WTC11 (cell line): ENCODE data around the gene WIPF3. TPM values are rescaled to one million over a fixed set of nuclear protein-coding genes. Genes with fewer than 3 reads are reported as not detected.

ENCODE experiments used
- ATAC-seq: fragments of 200-7000 bp; cut with Tn5 transposase; 2 replicates; pipeline ENCODE4 v1.10.0; 2021; ENCODE audit warnings: mild to moderate bottlenecking, moderate library complexity
- CTCF ChIA-PET: fragments of 300-600 bp; sonication (Branson Sonifier 250); formaldehyde crosslinking; loops from one replicate; lab custom pipeline; 2021; ENCODE audit warnings: antibody characterized with exemption; lab: Charles Lee
- POLR2A ChIA-PET: fragments of 350-600 bp; sonication (Branson Sonifier 250); formaldehyde crosslinking; loops from one replicate; lab custom pipeline; 2021; ENCODE audit warnings: antibody characterized with exemption; lab: Charles Lee
- DNase-seq: peaks from one replicate; pipeline ENCODE4 v3.0.0; 2021; ENCODE audit warnings: low spot score
- H3K27ac Mint-ChIP-seq: 2 replicates; pipeline ENCODE4 v1.8.0; 2021; ENCODE audit warnings: mixed read lengths
- H3K27me3 Mint-ChIP-seq: 2 replicates; pipeline ENCODE4 v1.8.0; 2021; ENCODE audit warnings: low read depth, mild to moderate bottlenecking, moderate library complexity, mixed read lengths
- H3K36me3 Mint-ChIP-seq: 2 replicates; pipeline ENCODE4 v1.8.0; 2021; ENCODE audit warnings: mixed read lengths
- H3K4me1 Mint-ChIP-seq: 2 replicates; pipeline ENCODE4 v1.8.0; 2022; ENCODE audit warnings: mixed read lengths
- H3K4me3 Mint-ChIP-seq: 2 replicates; pipeline ENCODE4 v1.8.0; 2021; ENCODE audit warnings: mild to moderate bottlenecking, moderate library complexity, mixed read lengths
- H3K9me3 Mint-ChIP-seq: 2 replicates; pipeline ENCODE4 v1.8.0; 2021; ENCODE audit warnings: mixed read lengths
- ARID4B ChIP-seq: sonication (generic); formaldehyde crosslinking; IDR thresholded peaks from 2 replicates; pipeline ENCODE4 v1.8.0; 2023; ENCODE audit warnings: missing genetic modification reagents, mild to moderate bottlenecking, borderline replicate concordance
- E2F5 ChIP-seq: sonication (generic); formaldehyde crosslinking; IDR thresholded peaks from 2 replicates; pipeline ENCODE4 v1.8.1; 2022; ENCODE audit warnings: mild to moderate bottlenecking, moderate library complexity, missing genetic modification reagents
- ESRRA ChIP-seq: sonication (generic); formaldehyde crosslinking; IDR thresholded peaks from 2 replicates; pipeline ENCODE4 v1.8.1; 2022; ENCODE audit warnings: mild to moderate bottlenecking, missing genetic modification reagents, borderline replicate concordance
- FOXP1 ChIP-seq: sonication (generic); formaldehyde crosslinking; IDR thresholded peaks from 2 replicates; pipeline ENCODE4 v1.8.0; 2022; ENCODE audit warnings: missing genetic modification reagents, mild to moderate bottlenecking, moderate library complexity, borderline replicate concordance
- GRHL2 ChIP-seq: fragments of 250-450 bp; sonication (Bioruptor Pico); IDR thresholded peaks from 2 replicates; pipeline ENCODE4 v1.8.0; 2022; ENCODE audit warnings: mild to moderate bottlenecking, moderate library complexity; ENCODE audit not compliant: insufficient replicate concordance, severe bottlenecking
- GTF2I ChIP-seq: fragments of 250-450 bp; sonication (Bioruptor Pico); conservative IDR thresholded peaks from 2 replicates; pipeline ENCODE4 v1.4.0; 2021; ENCODE audit warnings: mild to moderate bottlenecking
- IRF1 ChIP-seq: sonication (generic); formaldehyde crosslinking; IDR thresholded peaks from 2 replicates; pipeline ENCODE4 v1.8.0; 2023; ENCODE audit warnings: missing genetic modification reagents
- NFE2L1 ChIP-seq: sonication (generic); formaldehyde crosslinking; IDR thresholded peaks from 2 replicates; pipeline ENCODE4 v1.8.1; 2023; ENCODE audit warnings: missing genetic modification reagents
- OVOL2 ChIP-seq: fragments of 250-450 bp; sonication (Bioruptor Pico); IDR thresholded peaks from 2 replicates; pipeline ENCODE4 v1.9.0; 2021; ENCODE audit warnings: mild to moderate bottlenecking, borderline replicate concordance
- STAT6 ChIP-seq: sonication (generic); formaldehyde crosslinking; conservative IDR thresholded peaks from 2 replicates; pipeline ENCODE4 v1.8.1; 2023; ENCODE audit warnings: mild to moderate bottlenecking, low read depth, missing genetic modification reagents, moderate library complexity
- TEAD4 ChIP-seq: sonication (generic); formaldehyde crosslinking; IDR thresholded peaks from 2 replicates; pipeline ENCODE4 v1.8.0; 2022; ENCODE audit warnings: mild to moderate bottlenecking, missing genetic modification reagents
- ZNF219 ChIP-seq: sonication (generic); formaldehyde crosslinking; IDR thresholded peaks from 2 replicates; pipeline ENCODE4 v1.8.0; 2023; ENCODE audit warnings: missing genetic modification reagents, mild to moderate bottlenecking, borderline replicate concordance
- ZNF396 ChIP-seq: fragments of 250-450 bp; sonication (Bioruptor Pico); IDR thresholded peaks from 2 replicates; pipeline ENCODE4 v1.8.0; 2021; ENCODE audit warnings: mild to moderate bottlenecking, moderate library complexity, borderline replicate concordance
- ZNF425 ChIP-seq: fragments of 250-450 bp; sonication (Bioruptor Pico); conservative IDR thresholded peaks from 2 replicates; pipeline ENCODE4 v1.9.0; 2021; ENCODE audit warnings: mild to moderate bottlenecking
- ZNF512 ChIP-seq: sonication (generic); formaldehyde crosslinking; IDR thresholded peaks from 2 replicates; pipeline ENCODE4 v1.8.1; 2022; ENCODE audit warnings: missing genetic modification reagents, borderline replicate concordance
- ZSCAN18 ChIP-seq: fragments of 250-450 bp; sonication (Bioruptor Pico); IDR thresholded peaks from 2 replicates; pipeline ENCODE4 v2.1.2; 2022; ENCODE audit warnings: mild to moderate bottlenecking, moderate library complexity
- total RNA-seq: library from RNA; stranded (reverse); gene quantifications from 3 replicates; pipeline ENCODE4 v1.2.3, GENCODE V29; 2021

WIPF3 gene
- total RNA-seq, 1 experiment from 2014 or later: 9.9 TPM

GRCh38 chr7:29806208-29806994 lies at the start of gene WIPF3 (continued):
- TF ChIP-seq ARID4B (CRISPR knock-in tag): 0 out of 2 replicates have a peak, but pooled peaks have one; percentile 10

GRCh38 chr7:29763266-29763665 lies 43.0 kb upstream of the WIPF3 start:
- no peaks in the 10 kb centered on the region for H3K9me3 Mint-ChIP-seq
- no peaks in the 10 kb centered on the region for H3K36me3 Mint-ChIP-seq
- H3K4me3 Mint-ChIP-seq: no peak overlapping the region
- ATAC-seq: no peak
- POLR2A ChIA-PET: no interaction called here
- H3K4me1 Mint-ChIP-seq: peaks cover 4% of the 10 kb centered on the region
- no peak overlapping the region for H3K27ac Mint-ChIP-seq
- DNase-seq: no peak
- CTCF ChIA-PET: no interaction called here
- no peaks in the 10 kb centered on the region; the same call in 1 of the 2 replicates for H3K27me3 Mint-ChIP-seq
- TF ChIP-seq ZSCAN18 (CRISPR knock-in tag) (no peak), ESRRA (CRISPR knock-in tag) (no peak), GRHL2 (CRISPR knock-in tag) (no peak), GTF2I (CRISPR knock-in tag) (no peak), ZNF425 (no peak), TEAD4 (no peak), OVOL2 (CRISPR knock-in tag) (no peak), IRF1 (CRISPR knock-in tag) (no peak), STAT6 (no peak), FOXP1 (CRISPR knock-in tag) (no peak), ZNF512 (no peak), ZNF396 (CRISPR knock-in tag) (no peak), ZNF219 (CRISPR knock-in tag) (no peak), E2F5 (CRISPR knock-in tag) (no peak), NFE2L1 (no peak)
